Renal pelvis (tissue), 4 donors: ENCODE data around the gene MAST2. TPM values are rescaled to one million over a fixed set of nuclear protein-coding genes. Genes with fewer than 3 reads are reported as not detected.
"Not testable (repeated sequence)": the region's sequence is repeated elsewhere in the genome, so short reads cannot be mapped to it uniquely, and the experiment has no call there.

ENCODE experiments used
- DNase-seq: peaks from one replicate; pipeline ENCODE4 v3.0.0-alpha.2; 2013
- polyA plus RNA-seq, 3 donors: library from polyadenylated mRNA; unstranded; fragments of 120-200 nt; gene quantifications; one replicate each; pipeline ENCODE4 v1.2.1, GENCODE V29; 2013; ENCODE audit not compliant: insufficient read length in 3 of 3

The MAST2 gene
- polyA plus RNA-seq, 3 donors = 32.0 to 43.3 (median 38.1) TPM

DNA sequence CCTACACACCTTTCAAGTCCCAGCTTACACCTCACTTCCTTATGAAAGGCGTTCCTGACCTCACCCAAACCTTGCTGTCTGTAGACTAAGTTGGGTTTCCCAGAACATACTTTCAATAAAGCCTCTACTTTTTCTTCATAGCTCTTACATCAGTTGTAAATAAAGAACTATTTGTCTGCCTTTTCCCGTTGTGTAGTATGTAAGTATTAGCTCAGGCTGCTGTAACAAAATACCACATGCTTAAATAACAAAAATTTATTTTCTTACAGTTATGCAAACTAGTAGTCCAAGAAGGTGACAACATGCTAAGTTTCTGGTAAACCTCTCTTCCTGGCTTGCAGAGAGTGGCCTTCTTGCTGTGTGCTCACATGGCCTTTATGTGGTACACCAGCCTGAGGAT lies 86.7 kb downstream of the MAST2 start:
- DNase-seq = no peak

- no peak for DNase-seq
Measured at GRCh38 chr1:45891087-45891486, 87.7 kb downstream of the MAST2 start.

DNA sequence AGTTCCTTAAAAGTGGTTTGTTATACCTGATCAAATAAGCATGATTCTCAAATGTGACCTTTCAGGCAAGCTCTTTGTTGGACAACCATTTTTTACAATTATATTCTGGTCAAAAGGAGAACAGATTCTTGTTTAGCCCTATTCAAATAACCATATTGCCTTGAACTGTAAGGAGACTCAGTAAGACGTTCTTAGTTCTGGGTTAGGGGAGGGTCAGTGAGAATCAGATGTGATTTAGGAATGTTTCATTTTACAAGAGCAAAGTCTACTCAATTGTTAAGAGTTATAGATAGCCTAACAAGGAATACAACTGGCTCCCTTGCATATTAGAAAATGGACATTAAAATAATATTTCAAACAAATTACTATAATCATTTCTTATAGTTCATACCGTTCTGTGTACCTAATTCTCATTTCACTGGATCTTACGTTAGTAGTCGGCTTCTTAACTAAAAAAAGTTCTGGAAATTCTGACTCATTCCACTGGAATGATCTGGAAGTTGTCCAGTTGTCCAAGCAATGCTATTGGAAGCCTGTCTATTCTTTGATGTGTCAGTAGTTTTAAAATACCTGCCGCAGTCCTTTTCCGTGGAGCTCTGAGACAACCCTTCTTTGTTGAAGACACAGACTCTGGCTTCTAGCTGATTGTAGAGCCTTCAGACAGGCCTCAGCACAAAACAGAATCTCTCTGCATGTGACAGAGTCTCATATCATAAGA lies 88.8 kb downstream of the MAST2 start:
- no peak for DNase-seq

DNA sequence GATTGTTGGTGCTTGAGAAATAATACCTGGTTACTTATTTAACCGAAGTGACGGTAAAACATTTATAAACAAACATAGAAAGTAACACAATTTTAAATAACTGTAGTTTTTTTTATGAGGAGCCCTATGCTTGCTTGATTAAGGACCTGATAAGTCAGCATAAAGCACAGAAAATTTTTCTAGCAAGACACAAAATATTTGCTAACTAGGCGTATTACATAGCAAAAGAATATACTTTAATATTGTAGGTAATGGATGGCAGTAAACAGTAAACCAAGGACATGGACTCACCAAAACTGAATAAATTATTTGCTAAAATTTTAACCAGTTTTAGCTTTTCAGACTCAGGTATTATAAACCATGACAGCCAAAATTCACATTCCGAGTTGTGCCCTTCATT lies 90.9 kb downstream of the MAST2 start:
- no peak for DNase-seq

GRCh38 chr1:45894921-45895320 lies 91.5 kb downstream of the MAST2 start:
- no peak for DNase-seq

- DNase-seq = no peak
Measured at GRCh38 chr1:45895406-45895805, 92.0 kb downstream of the MAST2 start.

- no peak for DNase-seq
Measured at GRCh38 chr1:45906883-45907282, 103.5 kb downstream of the MAST2 start.

- no peak for DNase-seq
Measured at GRCh38 chr1:45908611-45909140, 105.3 kb downstream of the MAST2 start.

- DNase-seq = no peak
Measured at GRCh38 chr1:45911634-45912033, 108.2 kb downstream of the MAST2 start.

- peak; percentile 71 for DNase-seq
Measured at GRCh38 chr1:45913183-45913683, 109.8 kb downstream of the MAST2 start.

- DNase-seq = no peak
Measured at GRCh38 chr1:45913731-45914501, 110.5 kb downstream of the MAST2 start.

GRCh38 chr1:45914836-45915235 lies 111.4 kb downstream of the MAST2 start:
- no peak for DNase-seq

GRCh38 chr1:45922374-45922773 lies 119.0 kb downstream of the MAST2 start:
- no peak for DNase-seq

- DNase-seq = no peak
Measured at GRCh38 chr1:45922813-45923212, 119.4 kb downstream of the MAST2 start.

DNA sequence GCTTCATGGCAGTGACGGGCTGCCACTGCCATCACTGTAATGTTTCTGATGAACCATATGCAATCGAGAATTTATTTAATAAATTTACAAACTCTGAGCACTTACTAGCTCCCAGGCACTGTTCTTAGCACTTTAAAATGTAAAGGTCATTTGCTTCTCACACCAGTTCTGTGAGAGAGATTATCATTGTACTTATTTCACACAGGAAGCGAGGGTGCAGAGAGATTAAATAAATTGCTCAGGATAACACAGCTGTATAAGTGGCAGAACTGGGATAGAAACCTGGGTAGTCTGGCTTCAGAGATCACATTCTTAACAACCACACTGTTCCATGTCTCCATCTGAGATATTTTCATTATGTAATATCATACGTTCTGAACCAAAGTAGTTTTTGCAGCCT lies 119.9 kb downstream of the MAST2 start:
- DNase-seq = no peak

DNA sequence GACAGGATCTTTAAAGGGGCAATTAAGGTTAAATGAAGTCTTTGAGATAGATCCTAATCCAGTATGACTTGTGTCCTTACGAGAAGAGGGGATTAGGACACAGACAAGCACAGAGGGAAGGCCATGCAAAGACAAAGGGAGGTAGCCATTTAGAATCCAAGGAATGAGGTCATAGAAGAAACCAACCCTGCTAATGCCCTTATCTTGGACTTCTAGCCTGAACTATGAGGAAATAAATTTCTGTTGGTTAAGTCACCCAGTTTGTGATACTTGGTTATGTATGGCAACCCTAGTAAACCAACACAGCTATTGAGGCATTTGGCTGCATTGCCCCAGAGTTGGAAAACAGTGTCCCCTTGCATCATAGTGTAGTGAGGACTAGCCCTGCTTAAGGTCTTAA lies 121.3 kb downstream of the MAST2 start:
- DNase-seq = no peak

- DNase-seq = no peak
Measured at GRCh38 chr1:45925728-45926287, 122.4 kb downstream of the MAST2 start.

DNA sequence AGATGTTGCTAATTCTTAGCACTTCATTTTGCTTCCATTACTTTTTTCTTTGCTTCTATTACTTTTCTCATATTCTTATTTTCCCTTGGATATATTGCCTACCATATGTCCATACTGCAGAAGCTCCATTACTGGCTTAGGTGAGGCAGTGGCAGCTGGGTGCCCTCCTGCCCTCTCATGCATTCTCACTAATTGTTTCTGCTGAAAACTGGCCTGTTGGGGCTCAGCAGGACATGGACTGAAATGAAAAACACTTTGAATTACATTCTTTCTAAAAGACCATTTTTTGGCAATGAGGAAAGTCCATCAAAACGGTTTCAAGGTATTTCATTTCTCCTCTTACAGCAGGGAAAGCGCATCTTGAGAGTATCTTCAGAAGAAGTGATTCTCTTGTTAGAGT lies 122.9 kb downstream of the MAST2 start:
- DNase-seq = no peak

- DNase-seq = not testable (repeated sequence)
Measured at GRCh38 chr1:45927231-45927915, 124.0 kb downstream of the MAST2 start.

- no peak for DNase-seq
Measured at GRCh38 chr1:45928486-45929205, 125.2 kb downstream of the MAST2 start.

DNA sequence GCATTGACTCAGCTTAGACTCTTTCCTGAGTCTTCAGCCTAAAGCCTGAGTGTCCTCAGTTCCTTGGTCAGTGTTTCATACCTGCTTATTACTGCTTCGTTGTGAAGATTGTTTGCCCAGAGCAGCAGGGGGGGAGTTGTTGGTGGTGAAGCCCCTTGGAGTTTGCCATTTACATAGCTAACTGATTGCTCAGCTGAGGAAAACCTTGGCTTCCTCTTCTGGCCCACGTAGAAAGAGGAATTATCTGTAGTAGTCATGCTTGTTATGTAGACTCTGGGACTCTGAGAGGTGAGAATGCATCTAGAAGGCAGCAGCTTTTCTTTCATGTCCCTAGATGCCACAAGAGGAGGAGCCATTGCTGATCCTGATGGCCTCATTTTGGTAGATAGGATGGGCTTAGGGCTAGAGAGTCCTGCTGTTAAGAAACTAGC lies 125.9 kb downstream of the MAST2 start:
- no peak for DNase-seq
